HG03575 (cell line): ENCODE measurements around the gene PLEKHA6.

Experiments used
- ATAC-seq: cut with Tn5 transposase; IDR thresholded peaks from one replicate; pipeline ENCODE4 v1.9.1; 2021; ENCODE audit not compliant: unreplicated experiment, insufficient number of reproducible peaks, low FRiP score; ENCODE audit errors: extremely low read depth

PLEKHA6 gene

DNA sequence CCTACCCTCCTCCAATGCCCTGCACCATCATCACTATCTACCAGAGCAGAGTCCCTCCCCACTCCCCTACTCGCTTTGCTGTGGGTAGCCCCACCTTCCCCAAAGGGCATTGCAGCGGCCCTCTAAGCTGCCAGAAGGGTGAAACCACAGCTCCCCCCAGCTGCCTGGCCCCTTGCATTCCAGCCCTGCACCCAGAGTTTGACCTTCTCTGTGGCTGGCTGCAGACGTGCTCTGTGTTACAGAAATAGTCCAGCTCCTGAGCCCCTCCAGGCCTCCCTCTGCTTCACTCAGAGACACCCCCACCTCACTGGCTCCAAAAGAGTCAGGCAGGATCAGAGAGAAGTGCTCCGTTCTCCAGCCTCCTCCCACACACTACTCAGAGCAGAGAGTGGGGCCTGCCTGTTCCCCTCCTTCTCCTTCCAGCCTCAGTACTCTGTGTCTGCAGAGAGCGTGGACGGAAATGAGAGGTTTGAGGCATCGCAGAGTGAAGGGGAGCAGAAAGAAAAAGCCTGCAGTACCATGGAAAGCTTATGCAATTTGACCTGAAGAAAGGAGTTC is 63.2 kb downstream of the PLEKHA6 start:
- ATAC-seq = no peak

DNA sequence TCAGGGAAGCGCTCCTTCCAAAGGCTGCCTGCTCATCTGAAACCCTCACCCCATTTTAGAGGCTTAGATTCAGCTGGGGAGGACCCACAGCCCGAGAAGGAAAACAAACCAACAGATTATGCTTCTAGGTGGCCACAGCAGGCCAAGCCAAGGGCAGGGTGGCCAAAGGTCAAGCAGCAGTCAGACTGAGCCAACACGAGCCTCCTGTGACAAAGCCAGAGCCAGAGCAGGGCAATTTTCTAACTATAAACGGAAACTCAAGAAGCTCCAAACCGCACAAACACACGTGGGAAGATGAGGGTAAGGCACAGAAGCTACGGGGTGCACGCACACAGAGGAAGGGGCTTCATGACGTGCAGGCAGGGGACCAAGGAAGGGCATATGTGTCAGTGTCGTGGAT is 64.1 kb downstream of the PLEKHA6 start:
- no peak for ATAC-seq

DNA sequence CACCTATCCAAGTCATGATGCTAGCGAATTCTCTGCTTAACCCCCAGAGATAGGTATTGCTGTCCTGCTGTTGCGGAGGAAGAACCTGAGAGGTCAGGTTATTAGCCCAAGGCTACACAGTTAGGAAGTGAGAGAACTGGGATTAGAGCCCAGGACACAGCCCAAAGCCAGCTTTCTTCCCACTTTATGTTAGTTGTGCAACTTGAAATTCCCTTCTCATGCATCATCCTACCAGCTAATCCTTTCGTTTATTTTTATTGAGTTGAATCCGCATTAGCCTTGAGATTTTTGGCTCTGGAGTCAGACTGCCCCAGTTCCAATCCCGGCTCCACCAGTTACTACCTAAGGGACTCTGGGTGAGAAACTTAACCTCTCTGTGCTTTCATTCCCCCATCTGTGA is 65.4 kb downstream of the PLEKHA6 start:
- no peak for ATAC-seq

DNA sequence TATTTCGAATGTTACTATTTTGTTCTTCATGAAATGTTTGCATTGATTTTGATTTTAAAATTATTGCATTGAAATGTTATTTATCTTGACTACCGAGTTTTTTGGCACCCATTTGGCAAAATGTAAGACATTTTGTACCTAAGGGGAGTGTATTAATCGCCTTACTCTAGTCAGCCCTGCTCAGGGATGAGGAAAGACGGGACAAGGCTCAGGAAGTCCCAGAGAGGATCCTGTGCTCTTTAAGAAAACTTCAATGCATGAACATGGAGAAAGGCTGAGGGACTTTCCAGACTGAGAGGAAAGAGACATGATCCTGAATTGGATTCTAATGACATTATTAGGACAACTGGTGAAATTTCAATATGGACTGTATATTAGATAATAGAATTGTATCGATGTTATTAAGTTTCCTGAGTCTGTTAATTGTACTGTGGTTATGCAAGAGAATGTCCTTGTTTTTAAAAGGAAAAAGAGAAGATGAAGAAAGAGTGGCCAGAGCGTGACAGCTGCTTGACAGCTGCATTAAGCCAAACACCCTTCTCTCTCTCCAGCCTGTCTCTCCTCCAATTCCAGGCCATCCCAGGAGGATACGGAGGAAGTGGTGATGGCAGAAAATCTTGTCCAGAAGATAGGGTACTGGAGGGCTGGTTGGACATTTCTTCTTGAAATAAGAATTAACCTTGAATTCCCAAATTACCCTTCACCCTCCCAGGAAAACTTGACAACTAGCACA is 66.0 kb downstream of the PLEKHA6 start:
- no peak for ATAC-seq

DNA sequence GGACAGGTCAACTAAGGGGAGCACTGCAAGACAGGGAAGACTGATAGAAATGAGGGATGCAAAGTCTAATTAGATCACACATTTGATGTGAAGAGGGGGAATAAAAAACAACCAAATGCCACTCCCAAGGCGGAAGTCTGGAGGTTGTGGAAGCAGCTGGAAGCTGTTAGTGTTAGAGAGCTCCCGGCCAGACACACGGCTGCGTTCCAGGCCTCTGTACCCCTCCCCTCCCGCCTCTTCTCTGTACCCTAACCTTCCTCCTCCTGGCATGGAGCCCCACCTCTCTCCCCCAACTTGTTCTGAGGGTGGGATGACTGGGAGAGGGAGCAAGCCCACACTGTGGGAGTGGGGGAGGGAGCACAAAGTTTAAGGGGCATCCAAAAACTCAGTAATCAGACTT is 67.0 kb downstream of the PLEKHA6 start:
- no peak for ATAC-seq

DNA sequence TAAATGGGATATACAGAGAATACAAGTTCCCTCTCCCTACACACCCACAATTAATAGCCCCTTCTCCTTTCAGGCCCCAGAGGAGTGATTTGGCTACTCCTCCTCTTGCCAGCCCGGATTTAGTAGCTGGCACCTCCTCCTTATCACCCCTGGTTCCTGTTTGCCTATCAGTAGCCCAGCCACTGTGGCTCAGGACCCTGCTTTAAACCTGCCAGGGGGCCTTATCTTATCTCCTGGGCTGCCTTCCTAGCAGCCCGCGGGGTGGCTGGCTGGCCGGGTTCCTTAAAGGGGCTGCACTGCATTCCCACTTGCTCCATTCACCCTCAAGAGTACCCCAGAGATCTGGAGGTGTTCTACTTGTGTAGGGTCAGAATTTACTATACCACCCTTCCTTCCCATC is 70.4 kb downstream of the PLEKHA6 start:
- ATAC-seq = no peak

DNA sequence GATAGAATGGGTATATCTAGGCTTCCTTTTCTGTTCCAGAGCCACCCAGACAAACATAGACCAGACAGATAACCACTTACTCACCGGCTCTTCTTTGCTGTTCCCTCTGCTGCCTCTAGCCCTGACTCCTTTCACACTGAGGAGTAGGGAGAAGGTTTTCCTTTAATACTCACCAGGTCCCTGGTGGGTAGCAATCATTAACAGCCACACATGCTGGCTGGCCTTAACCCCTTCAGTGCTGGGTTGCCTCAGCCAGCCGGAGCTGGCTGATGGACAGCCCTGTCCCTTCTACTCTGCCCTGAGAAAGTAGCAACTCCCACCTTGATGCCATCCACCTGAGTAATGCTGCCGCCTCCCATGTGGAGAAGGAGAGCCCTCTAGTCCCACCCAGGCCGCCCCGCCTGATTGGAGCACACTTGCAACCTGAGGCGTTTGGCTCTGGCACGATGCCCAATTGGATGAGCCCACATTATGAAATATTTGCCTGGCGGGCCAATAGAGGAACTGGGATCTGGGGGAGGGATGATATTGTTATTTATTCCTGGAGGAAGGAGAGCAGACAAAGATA is 71.6 kb downstream of the PLEKHA6 start:
- no peak for ATAC-seq

DNA sequence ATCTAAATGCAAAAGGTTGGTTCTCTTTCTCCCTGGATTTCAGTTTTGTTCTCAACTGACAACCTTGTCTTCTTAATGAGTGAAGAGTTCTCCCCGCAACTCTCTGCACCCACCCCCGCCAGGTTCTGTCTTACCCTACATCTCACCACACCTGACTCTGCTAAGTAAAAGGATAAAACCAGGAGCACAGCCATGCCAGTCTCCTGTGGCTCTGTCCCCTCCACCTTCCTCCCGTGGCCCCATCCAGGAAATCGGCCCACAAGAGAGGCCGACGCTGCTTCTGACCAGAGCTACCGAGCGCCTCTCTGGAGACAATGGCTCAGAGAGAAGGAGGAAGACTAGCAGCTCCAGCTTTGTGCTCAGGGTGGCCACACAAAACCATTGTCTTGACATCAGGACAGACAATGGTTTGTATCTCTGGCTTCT is 72.2 kb downstream of the PLEKHA6 start:
- ATAC-seq = no peak

DNA sequence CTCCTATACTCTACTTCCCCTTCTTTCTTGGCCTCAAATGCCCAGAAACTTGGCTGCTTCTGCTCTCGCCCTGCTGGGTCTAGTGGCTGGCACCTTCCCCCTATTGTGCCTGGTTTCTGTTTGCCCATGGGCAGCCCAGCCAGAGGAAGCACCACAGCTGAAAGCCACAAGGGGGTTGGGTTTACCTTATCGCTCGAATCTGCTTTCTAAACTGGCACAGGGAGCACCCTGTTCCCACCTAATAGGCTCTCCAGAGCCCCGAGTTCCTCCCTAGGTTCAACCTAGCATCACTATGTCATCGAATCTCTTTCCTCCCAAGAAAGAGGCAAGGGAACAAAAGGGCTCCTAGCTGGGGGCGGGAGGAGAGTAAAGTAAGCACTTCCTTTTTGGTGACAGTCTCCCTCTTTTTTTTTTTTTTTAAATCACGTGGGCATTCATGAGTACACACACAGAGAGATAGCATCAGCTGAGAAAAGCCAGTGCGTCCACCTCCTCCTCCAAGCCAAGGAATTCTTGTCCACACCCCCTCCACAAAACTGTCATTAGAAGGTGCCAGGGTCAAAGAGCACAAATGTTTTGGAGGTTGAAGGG is 72.8 kb downstream of the PLEKHA6 start:
- ATAC-seq = no peak

DNA sequence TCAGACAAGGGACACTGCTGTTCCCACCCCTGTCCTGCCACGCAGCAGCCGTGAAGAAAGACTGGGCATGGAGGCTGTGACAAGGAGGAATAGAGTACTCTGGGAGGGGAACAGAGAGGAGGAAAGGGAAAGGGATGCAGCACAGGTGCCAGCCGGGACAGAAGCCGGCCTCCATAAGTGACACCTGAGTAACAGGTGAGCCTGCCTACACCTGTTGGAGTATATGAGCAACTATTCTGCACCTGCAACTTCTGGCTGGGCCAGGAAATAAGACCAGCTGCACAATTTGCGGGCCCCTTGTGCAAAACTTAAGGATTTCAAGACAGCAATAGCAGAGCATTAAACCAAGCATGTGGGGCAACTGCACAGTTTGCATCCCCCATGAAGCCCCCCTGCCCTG is 73.4 kb downstream of the PLEKHA6 start:
- no peak for ATAC-seq

DNA sequence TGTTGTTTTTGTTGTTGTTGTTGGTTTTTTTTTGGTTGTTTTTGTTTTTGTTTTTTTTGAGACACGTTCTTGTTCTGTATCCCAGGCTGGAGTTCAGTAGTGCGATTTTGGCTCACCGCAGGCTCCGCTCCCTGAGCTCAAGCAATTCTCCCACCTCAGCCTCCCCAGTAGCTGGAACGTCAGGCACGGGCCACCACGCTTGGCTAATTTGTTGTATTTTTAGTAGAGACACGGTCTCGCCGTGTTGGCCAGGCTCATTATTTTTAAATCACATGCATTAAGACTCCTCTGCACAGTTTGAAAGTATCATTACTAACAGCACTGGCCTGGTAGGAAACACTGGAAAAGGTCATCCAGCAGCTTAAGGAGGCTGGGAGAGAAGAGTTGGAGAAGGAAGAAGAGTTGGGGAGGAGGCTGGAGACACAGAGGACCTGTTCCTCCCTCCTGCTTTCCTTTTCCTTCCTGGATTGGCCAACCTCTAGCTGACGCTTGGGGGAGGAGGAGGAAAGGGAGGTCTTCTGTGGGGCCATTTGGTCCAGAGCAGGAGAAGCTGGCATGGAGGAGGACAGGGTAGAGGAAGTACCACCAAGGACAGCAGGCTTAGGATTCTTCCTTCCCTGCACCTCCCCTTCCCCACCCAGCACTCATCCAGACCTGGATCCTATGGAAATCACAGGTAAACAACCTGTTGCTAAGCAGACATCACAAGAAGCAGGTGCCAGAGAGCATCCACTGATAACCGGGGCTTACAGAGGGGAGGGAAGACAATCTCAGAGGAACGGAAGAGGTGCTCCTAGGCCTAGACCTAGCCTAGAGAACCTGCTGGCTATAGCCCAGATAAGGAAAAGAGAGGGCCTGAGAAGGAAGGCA is 74.1 kb downstream of the PLEKHA6 start:
- ATAC-seq = no peak

DNA sequence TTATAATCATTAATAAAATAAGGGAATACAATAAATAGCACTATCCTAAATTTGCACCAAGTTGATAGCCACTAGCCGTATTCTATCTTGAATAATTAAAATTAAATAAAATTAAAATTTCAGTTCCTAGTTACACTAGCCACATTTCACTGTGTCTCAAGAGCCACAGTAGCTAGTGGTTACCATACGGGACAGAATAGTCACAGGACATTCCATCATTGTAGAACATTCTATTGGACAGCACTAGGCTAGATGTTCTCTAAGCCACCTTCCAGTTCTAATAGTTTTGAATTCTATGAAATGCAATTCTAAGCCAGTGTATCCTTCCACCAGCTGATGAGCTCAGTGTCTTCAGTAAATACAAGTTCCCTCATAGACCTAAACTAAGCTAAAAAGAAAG is 74.8 kb downstream of the PLEKHA6 start:
- no peak for ATAC-seq

DNA sequence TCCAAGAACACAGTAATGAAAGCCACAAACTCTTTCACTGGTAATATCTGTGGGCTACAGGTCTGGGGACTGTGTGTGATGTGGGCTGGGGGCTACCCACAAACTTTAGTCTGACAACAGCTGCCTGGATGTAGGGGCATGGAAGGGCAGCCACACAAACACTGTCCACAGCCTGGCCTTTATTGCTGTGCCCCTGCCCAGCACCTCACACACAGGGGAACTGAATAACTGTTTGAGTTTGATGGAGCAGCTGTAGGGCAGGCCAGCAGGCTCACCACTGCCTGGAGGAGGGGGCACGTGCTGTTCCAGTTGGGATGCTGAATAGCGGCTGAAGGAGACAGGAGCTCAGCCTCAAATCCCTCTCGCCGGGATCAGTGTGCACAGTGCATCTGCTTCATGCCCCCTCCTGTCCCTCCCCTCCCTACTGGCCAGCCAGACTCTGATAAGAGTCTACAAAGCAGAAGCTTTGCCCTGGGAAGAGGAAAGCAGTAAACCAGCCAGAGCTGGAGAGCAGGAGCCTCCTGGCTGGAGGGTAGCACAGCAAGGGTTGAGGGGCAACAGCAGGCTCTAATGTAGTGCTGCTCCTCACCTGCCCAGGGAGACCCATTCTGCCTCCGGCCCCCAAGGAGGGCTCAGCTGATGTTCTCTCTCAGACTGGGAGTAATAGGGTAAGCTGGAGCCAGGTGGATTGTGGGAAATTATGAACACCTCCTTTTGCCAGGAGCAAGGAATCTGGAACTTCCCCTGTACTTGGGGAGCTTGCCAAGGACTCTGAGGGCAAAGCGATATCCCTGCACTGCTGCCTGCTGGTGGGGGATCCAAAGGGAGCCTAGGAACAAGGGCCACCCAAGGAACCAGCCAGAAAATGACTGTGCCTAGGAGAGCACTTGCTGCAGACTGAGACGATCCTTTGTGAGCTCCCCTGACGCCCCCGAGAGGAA is 75.7 kb downstream of the PLEKHA6 start:
- ATAC-seq = no peak

DNA sequence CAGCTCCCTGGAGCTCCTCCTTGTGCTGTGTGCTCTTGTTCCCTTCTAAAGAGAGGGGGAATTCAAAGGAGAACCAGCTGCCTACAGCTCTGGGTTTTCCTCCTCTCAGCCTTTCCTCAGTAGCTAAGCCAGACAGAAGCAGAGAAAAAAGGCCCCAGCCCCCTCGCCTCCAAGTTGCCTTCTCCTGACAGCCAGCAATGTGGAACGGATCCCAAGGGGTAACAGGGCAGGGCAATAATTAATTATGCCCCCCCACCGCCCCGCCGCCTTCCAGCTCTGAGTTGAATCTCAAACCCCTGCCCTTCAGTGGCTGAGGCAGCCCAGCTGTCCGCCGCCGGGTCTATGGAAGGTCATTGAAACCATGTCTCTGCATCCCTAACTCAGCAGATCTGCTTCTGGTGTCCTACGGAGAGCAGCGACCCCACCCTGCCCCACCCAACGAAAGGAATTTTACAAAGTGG is 76.9 kb downstream of the PLEKHA6 start:
- no peak for ATAC-seq

DNA sequence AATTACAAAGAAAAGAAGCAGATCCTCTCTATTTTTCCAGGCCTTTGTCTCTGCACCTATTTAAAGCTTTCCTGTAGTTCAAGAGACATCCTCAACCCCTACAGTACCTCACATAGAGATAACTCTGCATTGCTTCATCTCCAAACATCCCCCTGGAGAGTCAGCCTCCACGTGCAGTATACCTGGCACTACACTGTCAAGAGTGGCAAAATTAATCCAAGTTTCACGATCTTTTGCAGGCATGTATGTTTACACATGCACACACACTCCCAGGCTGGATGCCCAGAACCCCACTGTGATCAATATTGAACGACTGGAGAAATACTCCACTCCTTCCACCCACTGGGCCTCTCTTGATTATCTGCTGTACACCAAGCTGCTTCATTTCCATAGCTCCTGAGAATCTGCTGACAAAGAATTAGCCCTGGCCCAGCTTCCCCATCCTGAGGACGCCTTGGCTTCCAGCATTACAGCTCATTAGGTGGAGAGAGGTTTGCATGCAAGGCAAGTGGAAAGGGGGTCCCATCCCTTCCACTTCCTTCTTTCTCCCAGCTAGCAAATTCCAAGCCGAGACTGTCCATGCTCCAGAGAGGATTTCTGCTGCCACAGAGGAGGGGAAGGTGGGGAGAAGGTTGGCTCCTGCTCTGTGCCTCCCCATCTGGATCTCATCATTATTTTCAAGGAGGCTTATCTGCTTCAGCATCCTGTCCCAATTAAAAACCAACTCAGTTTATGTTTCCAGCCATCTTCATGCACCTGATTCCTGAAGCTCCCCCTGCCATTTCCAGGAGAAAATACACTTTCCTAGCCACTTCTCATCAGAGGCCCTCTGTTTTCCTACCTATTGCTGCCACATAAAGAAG is 79.4 kb downstream of the PLEKHA6 start:
- no peak for ATAC-seq

DNA sequence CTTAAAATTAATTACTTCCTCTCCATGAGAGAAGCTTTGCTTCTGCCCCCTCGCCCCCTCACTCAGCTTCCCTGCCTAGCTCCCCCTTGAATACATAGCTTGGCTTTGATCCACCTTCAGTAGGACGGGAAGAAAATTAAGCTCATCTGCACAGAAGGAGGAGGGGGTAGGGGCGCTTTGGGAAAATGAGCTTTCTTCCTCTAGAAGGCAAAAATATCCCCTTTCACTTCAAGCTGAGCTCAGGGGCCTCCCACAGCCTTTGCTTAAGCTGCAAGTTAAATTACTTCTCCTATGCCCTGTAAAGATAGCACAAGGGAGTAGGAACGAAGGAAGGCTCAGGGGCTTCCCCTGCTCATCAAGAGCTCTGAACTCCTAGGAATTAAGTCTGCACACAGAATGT is 80.8 kb downstream of the PLEKHA6 start:
- ATAC-seq = no peak

DNA sequence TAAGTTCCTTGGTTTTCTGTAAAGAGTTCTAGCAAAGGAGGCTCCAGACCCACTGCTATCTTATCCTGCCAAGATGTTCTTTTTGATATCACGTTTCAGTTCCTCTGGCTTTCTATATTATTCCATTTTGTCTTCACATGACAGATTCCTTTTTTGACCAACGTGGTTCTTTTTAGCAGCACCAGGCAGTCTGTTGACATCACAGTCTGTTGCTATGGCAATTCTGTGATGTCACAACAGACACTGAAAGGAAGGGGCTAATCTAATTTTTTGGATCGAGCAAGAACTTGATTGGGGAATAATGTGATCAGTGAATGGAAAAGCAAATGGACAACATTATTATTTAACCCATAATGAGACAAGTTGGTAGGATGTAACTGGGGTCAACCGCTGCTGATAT is 81.5 kb downstream of the PLEKHA6 start:
- ATAC-seq = no peak
